ENCODE data around the gene UBE2J2. TPM values are rescaled to one million over a fixed set of nuclear protein-coding genes. Genes with fewer than 3 reads are reported as not detected.
A peak's percentile ranks its signal among the peaks of the same experiment; 100 is the strongest.
"Not testable (repeated sequence)": the region's sequence is repeated elsewhere in the genome, so short reads cannot be mapped to it uniquely, and the experiment has no call there.

The UBE2J2 gene
- 50.5 TPM for total RNA-seq

DNA sequence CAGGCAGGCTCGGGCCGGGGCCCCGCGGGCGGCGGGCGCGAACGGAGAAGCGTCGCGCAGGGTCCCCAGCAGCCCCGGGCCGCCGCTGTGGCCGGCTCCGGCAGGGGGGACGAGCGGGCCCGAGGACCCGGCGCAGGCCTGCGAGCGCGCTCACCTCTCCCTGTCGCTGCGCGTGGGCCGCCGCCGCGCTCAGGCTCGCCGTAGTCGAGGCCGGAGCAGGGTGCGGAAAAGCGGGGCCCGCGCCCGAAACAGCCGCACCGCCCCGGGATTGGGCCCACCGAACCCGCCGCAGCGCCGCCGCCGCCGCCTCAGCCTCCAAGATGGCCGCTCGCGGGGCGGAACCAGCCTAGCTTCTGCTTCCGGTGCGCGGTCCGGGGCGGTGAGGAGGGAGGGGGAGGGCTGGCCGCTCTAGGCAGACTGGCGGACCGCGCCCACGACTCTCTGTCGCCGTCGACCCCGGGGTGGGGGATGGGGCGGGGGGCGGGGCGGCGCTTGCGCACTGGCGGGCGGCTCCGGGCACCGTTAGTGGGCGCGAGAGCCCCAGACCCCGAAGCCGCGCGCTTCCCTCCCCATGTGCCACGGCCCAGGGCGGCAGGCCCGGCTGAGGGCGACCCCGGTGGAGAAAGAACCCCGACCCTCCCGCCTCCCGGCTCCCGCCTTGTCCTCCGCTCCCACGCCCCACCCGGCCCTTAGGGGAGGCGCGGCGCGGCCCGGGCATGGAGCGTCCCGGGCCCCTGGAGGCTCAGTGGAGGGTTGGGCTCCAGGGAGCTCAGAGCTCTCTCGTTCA, at the start of gene UBE2J2:
Gene UBE2J2 (minus strand): TSS at position 343 of the 787 bp plus-strand sequence. CDS start 5,862 bp downstream, outside the sequence.
- DNase-seq (ENCODE audit: low spot score) (peak; percentile 97), ATAC-seq (peak; percentile 97)
- intact Hi-C loops (cut with DNase I), result no loop called here

DNA sequence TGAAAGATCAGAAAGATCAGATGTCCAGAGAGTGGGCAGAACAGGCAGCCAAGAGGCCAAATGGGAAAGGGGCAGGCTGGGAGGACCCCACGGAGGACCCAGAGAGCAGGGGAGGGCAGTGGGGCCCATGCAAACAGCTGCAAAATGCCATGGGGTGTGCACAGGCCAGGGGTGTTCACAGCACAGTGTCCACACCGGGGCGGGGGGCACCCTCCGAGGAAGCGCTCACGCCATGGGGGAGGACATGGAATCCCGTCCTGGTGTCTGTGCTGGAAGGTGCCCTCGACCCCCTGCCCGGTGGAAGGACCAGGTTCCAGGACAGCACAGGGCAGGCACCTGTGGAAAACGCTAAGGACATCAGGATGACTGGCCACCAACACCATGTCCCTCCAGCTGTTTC, 49.3 kb upstream of the UBE2J2 start:
- ATAC-seq, result no peak
- DNase-seq (ENCODE audit: low spot score), result no peak
- intact Hi-C loops (cut with DNase I), result no loop called here

DNA sequence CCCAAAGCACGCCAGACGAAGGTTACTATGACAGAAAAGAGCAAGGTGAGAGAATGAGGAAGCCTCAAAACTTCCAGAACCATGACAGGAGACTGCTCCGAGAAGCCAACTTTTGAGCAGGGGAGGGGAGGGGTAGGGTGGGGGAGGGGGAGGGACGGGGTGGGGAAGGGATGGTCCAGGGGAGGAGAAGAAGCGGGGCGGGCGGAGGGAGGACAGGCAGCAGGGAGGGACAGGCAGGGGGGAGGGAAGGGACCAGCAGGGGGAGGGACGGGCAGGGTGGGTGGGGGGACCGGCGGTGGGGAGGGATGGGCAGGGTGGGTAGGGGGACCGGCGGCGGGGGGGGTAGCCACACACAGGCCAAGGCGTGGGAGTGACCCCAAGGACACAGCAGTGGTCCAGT, 48.8 kb upstream of the UBE2J2 start:
- DNase-seq (ENCODE audit: low spot score), result no peak
- intact Hi-C loops (cut with DNase I), result no loop called here
- no peak for ATAC-seq

DNA sequence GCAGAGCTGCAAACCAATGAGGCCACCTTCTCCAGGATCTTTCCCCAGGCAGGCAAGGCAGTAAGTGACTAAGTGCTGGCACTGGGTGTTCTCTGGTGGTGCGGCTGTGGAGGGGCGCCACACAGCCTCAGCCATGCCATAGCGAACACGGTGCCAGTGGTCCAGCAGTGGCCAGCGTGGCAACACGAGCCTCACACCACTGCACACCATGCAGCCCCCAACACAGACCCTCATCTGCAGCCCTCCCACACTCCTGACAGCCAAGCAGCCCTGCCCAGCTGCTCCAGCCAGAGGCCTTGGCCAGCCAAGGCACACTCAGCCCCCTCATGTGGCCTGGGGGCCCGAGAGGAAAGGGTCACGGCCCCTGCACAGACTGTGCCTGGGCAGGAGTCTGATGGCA, 47.8 kb upstream of the UBE2J2 start:
- intact Hi-C loops (cut with DNase I), result no loop called here
- ATAC-seq, result no peak
- no peak for DNase-seq (ENCODE audit: low spot score)

DNA sequence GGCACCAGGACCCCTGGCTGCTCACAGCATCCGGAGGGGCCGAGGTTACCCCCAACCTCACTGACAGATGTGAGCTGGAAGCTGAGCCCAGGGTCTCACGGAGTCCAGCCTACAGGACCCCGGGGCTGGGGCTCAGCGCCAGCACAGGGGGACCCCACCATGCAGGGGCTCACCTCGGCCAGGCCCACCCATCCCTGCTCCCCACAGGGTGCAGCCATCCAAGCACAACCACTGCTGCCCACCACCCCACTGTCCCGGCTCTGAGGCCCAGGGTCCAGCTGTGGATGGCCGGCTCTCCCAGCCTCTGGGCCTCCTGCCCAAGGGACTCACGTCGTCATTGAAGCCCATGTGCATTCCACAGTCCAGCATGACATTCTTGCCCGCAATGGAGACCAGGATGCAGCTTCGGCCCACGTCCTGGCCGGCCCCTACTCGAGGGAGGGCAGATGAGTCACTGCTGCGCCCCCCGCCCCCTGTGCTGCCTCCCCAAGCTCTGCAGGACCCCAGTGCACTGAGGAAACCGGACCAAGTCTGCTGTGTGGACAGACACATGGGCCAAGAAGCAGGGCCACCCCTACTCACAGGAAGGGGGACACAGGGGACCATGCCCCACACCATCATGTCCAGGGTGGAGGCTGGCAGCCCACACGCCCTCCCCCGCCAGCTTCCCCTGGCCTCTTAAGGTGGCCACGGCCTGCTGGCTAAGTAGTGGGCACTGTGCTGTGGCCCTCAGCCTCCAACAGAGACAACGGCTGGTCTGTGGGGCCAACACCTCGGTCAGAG, 47.2 kb upstream of the UBE2J2 start:
- ATAC-seq (no peak), DNase-seq (ENCODE audit: low spot score) (no peak)
- intact Hi-C loops (cut with DNase I), result no loop called here

DNA sequence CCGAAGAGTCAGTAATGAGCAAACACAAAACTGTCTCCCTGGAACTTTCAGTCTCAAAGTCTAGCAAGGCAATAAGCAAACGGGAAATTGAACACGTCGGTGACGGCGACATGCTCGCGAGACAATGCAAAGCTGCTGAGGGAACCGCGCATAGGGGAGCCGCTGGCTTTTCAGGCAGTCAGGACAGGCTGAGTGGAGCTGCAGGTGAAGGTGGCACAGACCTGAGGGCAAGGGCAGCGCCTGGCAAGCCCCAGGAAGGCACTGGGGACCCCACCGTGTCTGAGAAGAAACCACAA, 45.9 kb upstream of the UBE2J2 start:
- no peak for ATAC-seq
- DNase-seq (ENCODE audit: low spot score), result no peak
- intact Hi-C loops (cut with DNase I), result no loop called here

DNA sequence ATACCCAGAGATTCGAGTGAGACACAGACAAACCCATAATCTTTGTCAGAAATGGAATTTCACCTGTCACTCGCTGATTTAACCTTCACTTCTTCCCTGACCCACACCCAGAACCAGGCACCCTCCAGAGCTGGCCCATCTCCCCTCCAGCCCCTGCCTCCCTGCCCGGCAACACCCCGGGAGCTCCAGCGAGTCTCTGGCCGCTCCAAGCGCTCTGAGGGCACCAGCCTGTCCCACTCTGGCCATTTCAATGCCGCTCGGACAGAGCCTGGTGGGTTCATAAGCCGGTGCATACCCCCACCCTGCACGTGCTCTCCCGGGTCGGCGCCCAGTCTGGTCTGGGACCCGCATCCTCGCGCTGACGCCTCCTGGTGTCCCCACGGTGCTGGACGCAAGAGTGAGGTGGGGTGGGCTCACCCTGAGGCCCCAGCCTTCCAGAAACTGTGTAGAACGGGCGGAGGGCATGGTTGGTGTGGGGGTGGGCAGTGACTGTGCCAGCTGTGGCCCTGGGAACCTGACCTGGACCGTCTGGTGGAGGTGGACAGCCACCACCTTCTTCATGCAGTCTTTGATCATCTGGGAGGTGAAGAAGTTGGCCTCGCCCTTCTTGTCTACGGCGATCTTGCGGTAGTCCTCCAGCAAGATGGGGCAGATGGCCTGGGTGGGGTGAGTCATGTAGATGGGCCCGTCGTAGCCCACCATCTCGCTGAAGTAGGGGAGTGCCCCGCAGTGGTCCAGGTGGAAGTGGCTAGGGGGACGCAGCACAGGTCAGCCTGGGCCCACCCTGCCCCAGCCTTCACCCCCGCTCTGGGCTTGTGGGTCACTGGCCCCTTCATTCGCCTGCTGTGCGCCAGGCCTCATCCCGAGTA, 45.4 kb upstream of the UBE2J2 start:
- ATAC-seq, result no peak
- intact Hi-C loops (cut with DNase I), result no loop called here
- no peak for DNase-seq (ENCODE audit: low spot score)

DNA sequence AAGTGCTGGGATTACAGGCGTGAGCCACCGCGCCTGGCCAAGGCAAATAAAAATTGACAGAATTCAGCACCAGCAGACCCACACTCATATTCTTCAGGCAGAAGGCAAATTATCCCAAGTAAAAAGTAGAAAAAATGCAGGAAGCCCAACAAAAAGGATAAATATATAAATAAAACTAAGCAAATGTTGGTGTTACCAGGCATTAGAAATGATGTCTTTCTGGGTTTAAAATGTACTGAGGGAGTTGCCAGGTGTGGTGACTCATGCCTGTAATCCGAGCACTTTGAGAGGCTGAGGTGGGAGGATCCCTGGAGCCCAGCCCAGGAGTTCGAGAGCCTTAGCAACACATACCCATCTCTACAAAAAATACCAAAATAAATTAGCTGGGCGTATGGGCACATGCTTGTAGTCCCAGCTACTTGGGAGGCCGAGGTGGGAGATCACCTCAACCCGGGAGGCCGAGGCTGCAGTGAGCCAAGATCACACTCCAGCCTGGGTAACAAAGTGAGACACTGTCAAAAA, 44.5 kb upstream of the UBE2J2 start:
- ATAC-seq, result peak; percentile 78
- intact Hi-C loops (cut with DNase I), result no loop called here
- no peak for DNase-seq (ENCODE audit: low spot score)

DNA sequence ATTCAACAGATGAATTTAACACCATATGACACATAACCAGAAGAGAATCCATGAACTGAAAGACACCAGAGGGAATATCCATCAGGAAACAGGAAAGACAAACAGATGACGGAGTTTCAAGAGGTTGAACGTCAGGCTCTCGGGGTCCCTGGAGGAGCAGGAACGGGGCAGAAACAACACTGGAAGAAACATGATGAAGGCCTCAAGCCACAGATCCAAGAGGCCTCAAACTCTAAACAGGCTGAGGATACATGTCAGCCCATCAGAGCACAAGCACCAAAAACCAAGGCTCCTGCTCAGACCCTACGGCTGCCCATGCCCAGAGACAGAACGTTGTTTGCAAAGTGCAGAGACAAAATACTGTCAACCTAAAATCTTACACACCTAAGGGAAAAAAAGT, 43.8 kb upstream of the UBE2J2 start:
- intact Hi-C loops (cut with DNase I), result no loop called here
- no peak for ATAC-seq
- DNase-seq (ENCODE audit: low spot score), result no peak

DNA sequence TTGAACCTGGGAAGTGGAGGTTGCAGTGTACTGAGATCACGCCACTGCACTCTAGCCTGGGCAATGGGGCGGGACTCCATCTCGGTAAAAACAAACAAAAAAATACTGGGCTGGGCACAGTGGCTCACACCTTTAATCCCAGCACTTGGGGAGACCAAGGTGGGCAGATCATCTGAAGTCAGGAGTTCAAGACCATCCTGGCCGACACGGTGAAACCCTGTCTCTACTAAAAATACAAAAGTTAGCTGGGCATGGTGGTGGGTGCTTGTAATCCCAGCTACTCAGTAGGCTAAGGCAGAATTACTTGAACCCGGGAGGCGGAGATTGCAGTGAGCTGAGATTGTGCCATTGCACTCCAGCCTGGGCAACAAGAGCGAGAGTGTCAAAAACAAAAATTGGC, 42.5 kb upstream of the UBE2J2 start:
- DNase-seq (ENCODE audit: low spot score); intact Hi-C loops (cut with DNase I); ATAC-seq: not testable (repeated sequence)

DNA sequence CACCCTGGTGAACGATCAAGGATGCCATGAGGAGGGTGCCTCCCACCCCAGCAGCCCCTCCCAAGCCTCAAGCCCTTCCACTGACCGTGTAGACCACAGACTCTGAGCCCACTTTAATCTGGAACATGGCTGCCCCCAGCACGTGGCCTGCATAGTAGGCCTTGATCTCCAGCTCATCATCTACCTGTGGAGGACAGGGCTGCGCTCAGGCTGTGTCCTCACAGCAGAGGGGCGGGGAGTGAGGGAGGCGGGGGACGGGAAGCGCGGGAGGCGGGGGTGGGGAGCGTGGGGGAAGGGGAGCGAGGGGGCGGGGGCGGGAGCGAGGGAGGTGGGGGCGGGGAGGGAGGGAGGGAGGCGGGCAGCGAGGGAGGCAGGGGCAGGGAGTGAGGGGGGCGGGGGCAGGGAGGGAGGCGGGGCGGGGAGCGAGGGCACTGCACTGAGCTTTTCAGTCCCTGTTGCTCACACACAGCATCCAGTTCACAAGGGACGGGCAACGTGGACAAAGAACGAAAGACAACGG, 41.8 kb upstream of the UBE2J2 start:
- DNase-seq (ENCODE audit: low spot score) (no peak), ATAC-seq (no peak)
- intact Hi-C loops (cut with DNase I), result no loop called here

DNA sequence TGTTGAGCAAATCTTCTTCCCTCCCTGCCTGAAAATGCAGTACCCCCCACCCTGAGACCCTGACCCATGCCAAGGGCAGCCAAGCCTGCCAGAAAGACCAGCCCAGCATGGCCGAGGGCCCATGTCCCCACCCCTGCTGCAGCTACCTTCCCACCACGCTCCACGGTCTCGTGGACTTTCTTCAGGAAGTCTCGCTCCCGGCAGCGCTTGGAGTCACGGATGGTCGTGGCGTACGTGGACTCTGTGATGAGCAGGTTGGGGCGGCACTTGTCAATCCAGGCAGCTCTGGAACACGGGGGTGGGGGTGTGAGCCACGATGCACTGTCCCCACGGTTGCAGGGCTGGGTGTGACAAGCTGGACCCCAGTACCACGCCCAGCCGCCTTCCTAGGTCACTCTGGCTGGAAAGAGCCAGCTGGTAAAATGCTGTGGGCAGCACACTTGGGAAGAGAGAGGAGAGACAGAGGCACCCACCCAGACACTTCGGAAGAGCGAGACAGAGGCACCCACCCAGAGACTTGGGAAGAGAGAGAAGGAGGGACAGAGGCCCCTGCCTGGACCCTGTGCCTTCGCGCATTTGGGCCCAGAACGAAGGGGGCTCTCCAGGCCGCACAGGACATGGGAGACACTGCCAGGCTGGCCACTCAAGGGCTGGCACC, 41.2 kb upstream of the UBE2J2 start:
- intact Hi-C loops (cut with DNase I), result no loop called here
- no peak for DNase-seq (ENCODE audit: low spot score)
- no peak for ATAC-seq

DNA sequence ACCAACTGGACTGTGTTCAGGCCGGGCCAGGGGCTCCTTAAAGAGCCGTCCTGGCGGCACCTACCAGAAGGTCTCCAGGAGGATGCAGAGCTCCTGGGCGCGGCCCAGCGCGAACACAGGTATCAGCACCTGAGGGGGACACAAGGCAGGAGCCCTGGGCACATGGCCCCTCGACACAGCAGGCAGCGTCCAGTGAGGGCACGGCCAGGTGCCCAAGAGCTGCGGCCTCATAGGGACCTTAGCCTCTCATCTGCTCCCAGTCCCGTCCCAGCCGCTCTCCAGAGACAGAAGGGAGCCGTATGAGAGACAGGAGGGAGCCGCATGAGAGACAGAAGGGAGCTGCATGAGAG, 40.6 kb upstream of the UBE2J2 start:
- ATAC-seq (no peak), DNase-seq (ENCODE audit: low spot score) (no peak)
- intact Hi-C loops (cut with DNase I), result no loop called here

DNA sequence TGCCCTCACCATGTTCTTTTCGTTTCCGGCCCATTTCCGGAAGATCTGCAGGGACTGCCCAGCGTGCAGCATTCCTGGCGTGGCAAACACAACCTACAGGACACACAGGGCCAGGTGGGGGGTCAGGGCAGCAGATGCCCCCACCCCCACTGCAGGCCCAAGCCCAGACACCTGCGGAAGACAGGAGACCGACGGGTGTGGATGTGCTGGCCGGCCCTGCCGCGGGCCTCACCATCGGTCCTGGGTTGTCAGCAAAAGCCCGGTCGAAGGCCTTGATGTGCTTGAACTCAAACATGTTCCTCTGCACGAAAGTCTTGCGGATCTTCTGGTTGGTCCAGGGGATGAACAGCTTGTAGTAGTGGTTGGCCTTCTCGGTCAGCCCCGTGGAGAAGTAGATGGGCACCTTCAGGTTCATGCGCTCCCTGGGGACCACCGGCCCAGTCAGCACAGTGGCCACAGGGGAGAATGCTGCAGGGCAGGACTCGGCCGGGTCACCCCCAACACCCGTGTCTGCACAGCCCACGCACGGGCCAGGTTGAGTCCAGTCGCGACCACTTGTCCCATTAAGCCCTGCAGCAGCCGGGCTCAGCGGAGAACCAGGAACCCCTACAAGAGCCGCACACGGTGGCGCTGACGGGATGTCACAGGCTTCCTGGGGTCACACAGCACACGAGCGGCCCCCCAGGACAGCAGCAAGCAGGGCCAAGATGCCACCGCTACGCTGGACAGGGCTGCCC, 40.0 kb upstream of the UBE2J2 start:
- ATAC-seq, result no peak
- no peak for DNase-seq (ENCODE audit: low spot score)
- intact Hi-C loops (cut with DNase I), result no loop called here

DNA sequence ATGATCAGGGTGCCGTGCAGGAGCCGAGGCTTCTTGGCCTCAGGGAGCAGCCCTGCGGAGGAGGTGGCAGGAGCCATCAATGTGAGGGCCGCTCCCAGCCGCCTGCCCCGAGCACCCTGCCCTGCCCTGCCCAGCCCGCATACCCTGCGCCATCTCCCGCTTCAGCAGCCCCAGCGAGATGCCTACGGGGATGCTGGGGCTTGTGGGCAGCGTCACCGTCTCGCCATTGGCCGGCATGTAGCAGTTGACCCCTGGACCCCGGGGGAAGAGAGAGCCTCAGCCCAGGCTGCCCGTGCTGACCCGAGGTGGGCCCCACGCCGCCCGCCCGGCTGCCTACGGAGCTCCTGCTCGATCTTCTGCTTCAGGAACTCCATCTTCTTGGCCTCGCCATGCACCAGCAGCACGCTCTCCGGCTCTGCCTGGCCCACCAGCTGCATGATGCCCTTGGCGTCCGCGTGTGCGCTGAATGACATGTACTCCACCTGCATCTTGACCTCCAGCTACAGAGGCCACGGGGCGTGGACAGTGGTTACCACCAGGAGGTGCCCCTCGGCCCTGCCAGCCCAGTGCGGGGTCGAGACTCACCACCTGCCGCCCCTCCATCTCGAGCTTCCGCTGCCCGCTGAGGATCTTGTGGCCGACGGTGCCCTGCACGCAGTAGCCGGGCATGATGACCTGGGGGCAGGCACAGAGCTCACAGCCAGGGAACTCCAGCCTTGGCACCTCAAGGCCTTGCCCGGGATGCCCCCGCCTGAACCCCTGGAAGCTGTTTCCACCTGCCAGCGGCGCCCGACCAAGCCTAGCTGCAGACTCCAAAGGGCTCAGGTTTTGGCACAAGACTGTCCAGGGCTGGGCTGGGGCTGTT, 39.0 kb upstream of the UBE2J2 start:
- intact Hi-C loops (cut with DNase I), result no loop called here
- DNase-seq (ENCODE audit: low spot score) (no peak), ATAC-seq (no peak)

DNA sequence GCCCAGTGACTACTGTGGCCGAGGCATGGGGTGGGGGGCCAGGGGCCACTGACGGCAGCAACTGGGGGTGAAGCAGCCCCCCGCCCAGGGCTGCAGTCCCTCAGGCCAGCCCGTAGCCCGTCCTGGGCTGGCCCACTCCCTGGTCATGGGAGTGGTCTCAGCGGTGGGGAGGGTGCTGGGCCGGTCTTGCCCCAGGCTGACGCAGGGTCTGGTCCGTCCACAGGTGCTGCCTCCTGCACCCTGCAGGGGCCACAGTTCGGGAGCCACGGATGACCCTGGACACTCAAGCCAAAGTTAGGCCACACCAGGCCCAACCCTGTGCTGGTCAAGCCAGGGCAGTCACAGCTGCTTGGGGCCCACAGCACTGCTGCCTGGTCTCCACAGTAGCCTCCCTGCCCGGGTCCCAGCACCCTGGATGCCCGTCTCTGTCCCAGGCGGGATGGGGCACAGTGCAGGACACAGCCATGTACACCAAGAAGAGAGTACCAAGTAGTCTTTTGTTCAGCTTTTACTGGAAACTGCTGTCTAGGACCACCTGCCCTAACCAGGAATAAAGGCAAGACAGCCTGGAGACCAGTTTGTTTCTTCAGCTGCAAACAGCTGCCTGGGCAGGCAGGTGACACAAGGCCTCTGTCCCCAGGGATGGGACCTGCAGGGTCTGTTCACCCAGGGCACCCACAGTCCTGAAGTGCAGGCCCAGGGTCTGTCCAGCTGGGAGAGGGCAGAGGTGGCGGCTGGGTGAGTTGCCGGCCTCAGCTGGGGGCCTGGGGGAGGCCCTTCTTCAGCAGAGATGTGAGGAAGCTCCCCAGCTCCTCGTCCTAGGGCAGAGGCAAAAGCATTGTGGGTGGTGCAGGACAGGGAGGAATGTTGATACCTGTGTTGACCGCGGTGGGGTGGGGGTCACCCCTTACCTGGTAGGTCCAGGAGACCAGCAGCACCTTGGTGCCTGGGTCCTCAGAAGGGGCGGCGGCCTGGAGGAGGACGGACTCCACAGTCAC, 37.8 kb upstream of the UBE2J2 start:
- ATAC-seq, result no peak
- DNase-seq (ENCODE audit: low spot score), result no peak
- intact Hi-C loops (cut with DNase I), result no loop called here

Data from sciatic nerve (tissue), 2 donors.